Panc1 (cell line): ENCODE measurements around the gene TFPI2. TPM values are rescaled to one million over a fixed set of nuclear protein-coding genes. Genes with fewer than 3 reads are reported as not detected.

ENCODE experiments used
- ATAC-seq: fragments of 200-7000 bp; cut with Tn5 transposase; 2 replicates; pipeline ENCODE4 v1.9.1; 2020; ENCODE audit warnings: mild to moderate bottlenecking, moderate library complexity
- BruUV-seq: library from RNA; stranded (reverse); fragments of 400-500 nt; replicated peaks from 2 replicates; lab custom pipeline; 2021; lab: Mats Ljungman, UMichigan
- CTCF ChIA-PET: fragments of 300-600 bp; sonication (Branson Sonifier 250); formaldehyde crosslinking; loops from one replicate; lab custom pipeline; 2022; ENCODE audit warnings: antibody characterized with exemption; lab: Charles Lee
- POLR2A ChIA-PET: fragments of 300-600 bp; sonication (Branson Sonifier 250); formaldehyde crosslinking; loops from one replicate; lab custom pipeline; 2022; ENCODE audit warnings: antibody characterized with exemption; lab: Charles Lee
- DNase-seq: peaks from one replicate; pipeline ENCODE4 v3.0.0-alpha.2; 2010; ENCODE audit warnings: low read depth, low spot score
- H3K27ac ChIP-seq: 2 replicates; pipeline ENCODE4 v1.5.1; 2011; ENCODE audit warnings: mild to moderate bottlenecking, low read length, inconsistent platforms
- H3K27me3 ChIP-seq: fragments of 200-500 bp; sonication (Bioruptor generic); 2 replicates; pipeline ENCODE4 v1.6.0; 2014; ENCODE audit warnings: low read length, inconsistent platforms; ENCODE audit not compliant: control insufficient read depth, insufficient read depth
- H3K36me3 ChIP-seq: fragments of 200-500 bp; sonication (Bioruptor generic); 2 replicates; pipeline ENCODE4 v1.5.1; 2014; ENCODE audit warnings: inconsistent platforms, mild to moderate bottlenecking, low read length, moderate library complexity; ENCODE audit not compliant: control insufficient read depth, insufficient read depth
- H3K4me1 ChIP-seq: 2 replicates; pipeline ENCODE4 v1.5.1; 2011; ENCODE audit warnings: inconsistent platforms, mild to moderate bottlenecking, low read length, moderate library complexity; ENCODE audit not compliant: control insufficient read depth, insufficient read depth
- H3K4me3 ChIP-seq, 2 experiments: 2 replicates each; pipeline ENCODE4 v1.5.1; 2011 to 2012; ENCODE audit warnings: low read depth in 2 of 2, low read length in 2 of 2, mild to moderate bottlenecking in 2 of 2, inconsistent platforms in 1 of 2, moderate library complexity in 1 of 2
- H3K9me3 ChIP-seq: fragments of 200-500 bp; sonication (Bioruptor generic); 2 replicates; pipeline ENCODE4 v1.5.1; 2014; ENCODE audit warnings: low read depth, mild to moderate bottlenecking, inconsistent platforms, low read length, moderate library complexity; ENCODE audit not compliant: control insufficient read depth, insufficient read depth
- CTCF ChIP-seq: fragments of 450-650 bp; IDR thresholded peaks from 2 replicates; pipeline ENCODE4 v1.5.1; 2017; ENCODE audit warnings: mild to moderate bottlenecking
- POLR2AphosphoS5 ChIP-seq: IDR thresholded peaks from 2 replicates; pipeline ENCODE4 v1.6.1; 2012; ENCODE audit warnings: mild to moderate bottlenecking, low read depth, low read length, moderate library complexity
- SIN3A ChIP-seq: IDR thresholded peaks from 2 replicates; pipeline ENCODE4 v1.6.1; 2012; ENCODE audit warnings: low read depth, mild to moderate bottlenecking, low read length, moderate library complexity, borderline replicate concordance; ENCODE audit not compliant: insufficient read depth
- TCF7L2 ChIP-seq: IDR thresholded peaks from 2 replicates; pipeline ENCODE4 v1.6.1; 2011; ENCODE audit warnings: mild to moderate bottlenecking, low read depth, low read length, inconsistent platforms
- in situ Hi-C: cut with HindIII; loops from 2 replicates; pipeline ENCODE4 v1.10.0; 2016; ENCODE audit warnings: low sequenced_read_pairs, low pct_unique_long_range_greater_than_20kb
- intact Hi-C: fragments of 100-400 bp; cut with micrococcal nuclease; formaldehyde crosslinking; loops from one replicate; pipeline ENCODE4 v1.10.0; 2022; ENCODE audit not compliant: unreplicated experiment
- total RNA-seq: library from RNA; stranded (reverse); gene quantifications from one replicate; pipeline ENCODE4 v1.2.1, GENCODE V29; 2021; ENCODE audit not compliant: unreplicated experiment
- TF ChIP-seq, protein P1 (sequence below), 2 experiments: IDR thresholded peaks; 2 replicates each; pipeline ENCODE4 v1.6.1; 2011 to 2012; ENCODE audit warnings: low read depth in 2 of 2, control low read depth in 1 of 2, low read length in 1 of 2, mild to moderate bottlenecking in 1 of 2, moderate library complexity in 1 of 2; ENCODE audit not compliant: insufficient read depth in 1 of 2

Gene TFPI2
- total RNA-seq, 1 experiment from 2014 or later, result 2.9 TPM

GRCh38 chr7:93921607-93922566 lies 31.3 kb upstream of the TFPI2 start, which contains the start of gene GNG11:
Gene GNG11 (plus strand): TSS chr7:93921735. CDS start chr7:93922138, 403 bp downstream.
- no peaks in the 10 kb centered on the region for H3K9me3 ChIP-seq
- no peaks in the 10 kb centered on the region for H3K36me3 ChIP-seq
- intact Hi-C loops, result no loop called here
- peak within 1 kb of the TSS; percentile 65 to 94 for H3K4me3 ChIP-seq
- ATAC-seq (peak; percentile 93), DNase-seq (no peak)
- ChIA-PET CTCF (interaction anchor here (1.2 kb wide), 1 partner anchor 19 kb away, joined by 3 read pairs; no protein-coding TSS in a partner anchor), POLR2A (interaction anchor here (0.5 to 0.7 kb wide), 4 partner anchors 30 to 1901 kb away, joined by 5 to 7 read pairs (median 5); no protein-coding TSS in a partner anchor)
- no peaks in the 10 kb centered on the region for H3K27me3 ChIP-seq
- in situ Hi-C loops, result no loop called here
- peaks cover 17% of the 10 kb centered on the region for H3K4me1 ChIP-seq
- peak within 1 kb of the TSS; percentile 98 for H3K27ac ChIP-seq
- TF ChIP-seq, protein P1, sequence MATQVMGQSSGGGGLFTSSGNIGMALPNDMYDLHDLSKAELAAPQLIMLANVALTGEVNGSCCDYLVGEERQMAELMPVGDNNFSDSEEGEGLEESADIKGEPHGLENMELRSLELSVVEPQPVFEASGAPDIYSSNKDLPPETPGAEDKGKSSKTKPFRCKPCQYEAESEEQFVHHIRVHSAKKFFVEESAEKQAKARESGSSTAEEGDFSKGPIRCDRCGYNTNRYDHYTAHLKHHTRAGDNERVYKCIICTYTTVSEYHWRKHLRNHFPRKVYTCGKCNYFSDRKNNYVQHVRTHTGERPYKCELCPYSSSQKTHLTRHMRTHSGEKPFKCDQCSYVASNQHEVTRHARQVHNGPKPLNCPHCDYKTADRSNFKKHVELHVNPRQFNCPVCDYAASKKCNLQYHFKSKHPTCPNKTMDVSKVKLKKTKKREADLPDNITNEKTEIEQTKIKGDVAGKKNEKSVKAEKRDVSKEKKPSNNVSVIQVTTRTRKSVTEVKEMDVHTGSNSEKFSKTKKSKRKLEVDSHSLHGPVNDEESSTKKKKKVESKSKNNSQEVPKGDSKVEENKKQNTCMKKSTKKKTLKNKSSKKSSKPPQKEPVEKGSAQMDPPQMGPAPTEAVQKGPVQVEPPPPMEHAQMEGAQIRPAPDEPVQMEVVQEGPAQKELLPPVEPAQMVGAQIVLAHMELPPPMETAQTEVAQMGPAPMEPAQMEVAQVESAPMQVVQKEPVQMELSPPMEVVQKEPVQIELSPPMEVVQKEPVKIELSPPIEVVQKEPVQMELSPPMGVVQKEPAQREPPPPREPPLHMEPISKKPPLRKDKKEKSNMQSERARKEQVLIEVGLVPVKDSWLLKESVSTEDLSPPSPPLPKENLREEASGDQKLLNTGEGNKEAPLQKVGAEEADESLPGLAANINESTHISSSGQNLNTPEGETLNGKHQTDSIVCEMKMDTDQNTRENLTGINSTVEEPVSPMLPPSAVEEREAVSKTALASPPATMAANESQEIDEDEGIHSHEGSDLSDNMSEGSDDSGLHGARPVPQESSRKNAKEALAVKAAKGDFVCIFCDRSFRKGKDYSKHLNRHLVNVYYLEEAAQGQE (IDR thresholded peaks at IDR 0.05; ENCODE audit: insufficient read depth in 1 of 2, low read depth in 2 of 2, low read length in 1 of 2), result no peak
- TF ChIP-seq TCF7L2 (0 out of 2 replicates have a peak, but pooled peaks have one; percentile 21), SIN3A (0 out of 2 replicates have a peak, but pooled peaks have one; percentile 33), POLR2AphosphoS5 (peak; percentile 45; the same call in 1 of the 2 replicates), CTCF (no peak)
- BruUV-seq, result no TSS peak

GRCh38 chr7:93921186-93921585 lies 30.6 kb upstream of the TFPI2 start:
- Histone ChIP-seq H3K36me3 (no peaks in the 10 kb centered on the region), H3K27me3 (no peaks in the 10 kb centered on the region), H3K9me3 (no peaks in the 10 kb centered on the region), H3K4me1 (peaks cover 17% of the 10 kb centered on the region), H3K27ac (peak overlapping the region; percentile 98), H3K4me3 (peak overlapping the region; percentile 65 to 94)
- ATAC-seq (no peak; the same call in 1 of the 2 replicates), DNase-seq (no peak)
- intact Hi-C loops, result no loop called here
- POLR2A ChIA-PET, result interaction anchor here (0.6 to 0.7 kb wide), 3 partner anchors 822 to 1902 kb away, joined by 5 to 7 read pairs (median 5); no protein-coding TSS in a partner anchor
- TF ChIP-seq POLR2AphosphoS5 (no peak), SIN3A (no peak), TCF7L2 (no peak), CTCF (no peak)
- TF ChIP-seq, protein P1 (IDR thresholded peaks at IDR 0.05; ENCODE audit: insufficient read depth in 1 of 2, low read depth in 2 of 2, low read length in 1 of 2), result no peak
- BruUV-seq, result no TSS peak
- in situ Hi-C loops, result no loop called here
- CTCF ChIA-PET, result interaction anchor here (0.6 to 1.2 kb wide), 2 partner anchors 18 to 311 kb away, joined by 3 read pairs; no protein-coding TSS in a partner anchor
